HFFc6 (cell line): ENCODE data around the gene ST3GAL6. TPM values are rescaled to one million over a fixed set of nuclear protein-coding genes. Genes with fewer than 3 reads are reported as not detected.

Experiments
- DNase-seq: peaks from one replicate; pipeline ENCODE4 v3.0.0-alpha.2; 2018
- H3K27ac Mint-ChIP-seq: 2 replicates; pipeline ENCODE4 v1.8.0; 2020; ENCODE audit warnings: mild to moderate bottlenecking, mixed read lengths
- H3K27me3 Mint-ChIP-seq: 2 replicates; pipeline ENCODE4 v1.8.0; 2021; ENCODE audit warnings: mild to moderate bottlenecking, moderate library complexity, mixed read lengths; ENCODE audit not compliant: insufficient read depth
- H3K36me3 Mint-ChIP-seq: 2 replicates; pipeline ENCODE4 v1.8.0; 2021; ENCODE audit warnings: low read depth, mixed read lengths
- H3K4me1 Mint-ChIP-seq: 2 replicates; pipeline ENCODE4 v1.8.0; 2020; ENCODE audit warnings: low read depth, mixed read lengths
- H3K4me3 Mint-ChIP-seq: 2 replicates; pipeline ENCODE4 v1.8.0; 2020; ENCODE audit warnings: mild to moderate bottlenecking, moderate library complexity, mixed read lengths
- H3K9me3 Mint-ChIP-seq: 2 replicates; pipeline ENCODE4 v1.8.0; 2020; ENCODE audit warnings: mild to moderate bottlenecking, mixed read lengths
- CTCF ChIP-seq: fragments of 200-600 bp; sonication (generic); IDR thresholded peaks from 2 replicates; pipeline ENCODE4 v1.5.0; 2021; ENCODE audit warnings: antibody characterized with exemption, mild to moderate bottlenecking
- total RNA-seq, 6 experiments: library from RNA; stranded (reverse); fragmentation: NEBNext Ultra II Directional; extraction: Animal tissue kit (Norgen Biotek cat#: 25700); gene quantifications; 2 replicates in 1 of 6; 3 replicates in 5 of 6; pipeline ENCODE4 v1.2.3, GENCODE V29; 2021

The ST3GAL6 gene
- total RNA-seq, 6 experiments from 2014 or later = not detected

- H3K4me1 Mint-ChIP-seq = peaks cover 43% of the 10 kb centered on the region
- no peaks in the 10 kb centered on the region for H3K36me3 Mint-ChIP-seq
- TF ChIP-seq CTCF = no peak
- no peaks in the 10 kb centered on the region for H3K9me3 Mint-ChIP-seq
- peak overlapping the region; percentile 32 for H3K27ac Mint-ChIP-seq
- DNase-seq = peak; percentile 84
- H3K4me3 Mint-ChIP-seq = no peak overlapping the region
- peaks cover 5% of the 10 kb centered on the region for H3K27me3 Mint-ChIP-seq
Measured at GRCh38 chr3:98784666-98785600, 21.8 kb downstream of the ST3GAL6 start.

DNA sequence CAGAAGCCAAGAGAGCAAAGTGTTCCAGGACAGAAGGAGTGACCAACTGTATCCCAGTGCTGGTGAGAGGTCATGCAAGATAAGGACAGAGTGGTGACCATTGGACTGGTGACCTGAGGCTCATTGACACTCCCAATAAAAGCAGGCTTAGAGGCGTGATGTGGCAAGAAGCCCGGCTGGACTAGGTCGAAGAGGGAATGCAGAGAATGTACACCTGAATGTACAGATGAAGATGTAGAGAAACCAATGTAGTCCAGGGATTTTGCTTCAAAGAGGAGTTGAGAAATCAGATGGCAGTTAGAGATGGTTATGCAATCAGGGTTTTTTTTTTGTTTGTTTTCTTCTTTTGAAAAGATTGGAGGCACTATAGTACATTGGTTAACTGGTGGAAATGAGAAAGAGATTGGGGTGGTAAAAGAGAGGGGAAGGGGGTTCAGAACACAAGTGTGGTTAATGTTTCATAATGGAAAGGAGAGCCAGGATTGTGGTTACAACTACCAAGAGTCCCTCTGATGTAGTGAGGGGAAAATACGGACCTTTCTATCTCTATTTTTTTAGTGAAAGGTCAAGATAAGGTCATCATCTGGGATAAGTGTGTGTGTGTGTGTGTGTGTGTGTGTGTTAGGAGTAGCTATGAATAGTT lies 23.3 kb downstream of the ST3GAL6 start:
- Mint-ChIP-seq H3K27ac (no peak overlapping the region), H3K9me3 (no peaks in the 10 kb centered on the region), H3K27me3 (peaks cover 5% of the 10 kb centered on the region), H3K36me3 (no peaks in the 10 kb centered on the region), H3K4me1 (peaks cover 35% of the 10 kb centered on the region), H3K4me3 (no peak overlapping the region)
- TF ChIP-seq CTCF = no peak
- DNase-seq = no peak

DNA sequence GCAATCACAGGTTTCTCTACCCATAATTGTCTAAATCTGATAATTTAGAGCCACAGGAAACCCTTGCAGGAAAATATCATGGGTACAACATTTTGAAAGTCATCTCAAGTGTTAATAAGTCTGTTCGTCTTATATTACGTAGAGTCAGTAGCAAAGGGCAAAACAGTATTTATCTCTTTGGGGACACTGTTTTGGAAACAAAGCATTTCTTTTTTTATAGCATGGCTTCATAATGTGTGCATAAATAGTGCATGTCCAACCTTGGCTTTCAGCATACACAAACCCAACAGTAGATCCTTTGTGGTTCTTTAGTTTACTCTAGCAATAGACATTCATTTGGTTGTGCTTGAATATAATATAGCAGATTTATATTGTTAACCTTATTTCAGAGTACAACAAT lies 24.0 kb downstream of the ST3GAL6 start:
- Mint-ChIP-seq H3K4me1 (peaks cover 40% of the 10 kb centered on the region), H3K36me3 (no peaks in the 10 kb centered on the region), H3K27me3 (peaks cover 5% of the 10 kb centered on the region), H3K4me3 (no peak overlapping the region), H3K9me3 (no peaks in the 10 kb centered on the region), H3K27ac (no peak overlapping the region)
- no peak for DNase-seq
- TF ChIP-seq CTCF = no peak

GRCh38 chr3:98788651-98789050 lies 25.5 kb downstream of the ST3GAL6 start:
- Mint-ChIP-seq H3K27me3 (no peaks in the 10 kb centered on the region; the same call in 1 of the 2 replicates), H3K4me1 (peaks cover 42% of the 10 kb centered on the region), H3K36me3 (no peaks in the 10 kb centered on the region), H3K4me3 (no peak overlapping the region), H3K9me3 (no peaks in the 10 kb centered on the region), H3K27ac (no peak overlapping the region)
- TF ChIP-seq CTCF = no peak
- DNase-seq = no peak

- no peak for TF ChIP-seq CTCF
- peaks cover 29% of the 10 kb centered on the region for H3K4me1 Mint-ChIP-seq
- peaks cover 4% of the 10 kb centered on the region for H3K27me3 Mint-ChIP-seq
- H3K9me3 Mint-ChIP-seq = no peaks in the 10 kb centered on the region
- no peak overlapping the region for H3K4me3 Mint-ChIP-seq
- H3K27ac Mint-ChIP-seq = no peak overlapping the region
- peaks cover 6% of the 10 kb centered on the region for H3K36me3 Mint-ChIP-seq
- DNase-seq = no peak
Measured at GRCh38 chr3:98791341-98792325, 28.5 kb downstream of the ST3GAL6 start.
